Measurements from ENCODE around the gene CORO2B.

CORO2B gene

GRCh38 chr15:68668926-68669600 lies 90.3 kb downstream of the CORO2B start:
- no peak overlapping the region for H3K27ac ChIP-seq (ENCODE audit: low read length)
- H3K36me3 ChIP-seq (ENCODE audit: insufficient read depth, low read length): no peaks in the 10 kb centered on the region
- no peak for ATAC-seq (ENCODE audit: insufficient read depth, low read depth)
- no peak overlapping the region for H3K4me3 ChIP-seq (ENCODE audit: low read depth in 1 of 2, low read length in 2 of 2)
- H4K20me1 ChIP-seq (ENCODE audit: insufficient read depth, low read length): no peaks in the 10 kb centered on the region
- no peak overlapping the region for H2AFZ ChIP-seq (ENCODE audit: low read depth, low read length)
- no peak for DNase-seq
- TF ChIP-seq EZH2 (IDR thresholded peaks at IDR 0.05; ENCODE audit: borderline replicate concordance, low read depth, low read length, severe bottlenecking): no peak
- TF ChIP-seq CTCF (IDR thresholded peaks at IDR 0.05; ENCODE audit: borderline replicate concordance, extremely low read depth, low read length, poor library complexity, severe bottlenecking): no peak
- no peak overlapping the region for H3K9ac ChIP-seq (ENCODE audit: low read depth, low read length)
- H3K79me2 ChIP-seq (ENCODE audit: insufficient read depth, low read length): no peaks in the 10 kb centered on the region
- H3K9me3 ChIP-seq (ENCODE audit: insufficient read depth, low read length, severe bottlenecking): no peaks in the 10 kb centered on the region
- no peaks in the 10 kb centered on the region for H3K4me1 ChIP-seq (ENCODE audit: insufficient read depth, low read length)
- peaks cover 2% of the 10 kb centered on the region for H3K27me3 ChIP-seq (ENCODE audit: insufficient read depth, low read length, poor library complexity)
- no peak overlapping the region for H3K4me2 ChIP-seq (ENCODE audit: insufficient read depth, low read length)

GRCh38 chr15:68672251-68672650 lies 93.5 kb downstream of the CORO2B start:
- ATAC-seq (ENCODE audit: insufficient read depth, low read depth) (no peak), DNase-seq (no peak)
- H3K4me3 ChIP-seq (ENCODE audit: low read depth in 1 of 2, low read length in 2 of 2): no peak overlapping the region
- no peaks in the 10 kb centered on the region for H3K36me3 ChIP-seq (ENCODE audit: insufficient read depth, low read length)
- no peaks in the 10 kb centered on the region for H3K4me1 ChIP-seq (ENCODE audit: insufficient read depth, low read length)
- no peaks in the 10 kb centered on the region for H3K9me3 ChIP-seq (ENCODE audit: insufficient read depth, low read length, severe bottlenecking)
- no peaks in the 10 kb centered on the region for H4K20me1 ChIP-seq (ENCODE audit: insufficient read depth, low read length)
- peaks cover 2% of the 10 kb centered on the region for H3K27me3 ChIP-seq (ENCODE audit: insufficient read depth, low read length, poor library complexity)
- H3K9ac ChIP-seq (ENCODE audit: low read depth, low read length): no peak overlapping the region
- no peak overlapping the region for H2AFZ ChIP-seq (ENCODE audit: low read depth, low read length)
- H3K79me2 ChIP-seq (ENCODE audit: insufficient read depth, low read length): no peaks in the 10 kb centered on the region
- no peak overlapping the region for H3K4me2 ChIP-seq (ENCODE audit: insufficient read depth, low read length)
- H3K27ac ChIP-seq (ENCODE audit: low read length): no peak overlapping the region
- no peak for TF ChIP-seq EZH2 (IDR thresholded peaks at IDR 0.05; ENCODE audit: borderline replicate concordance, low read depth, low read length, severe bottlenecking)
- no peak for TF ChIP-seq CTCF (IDR thresholded peaks at IDR 0.05; ENCODE audit: borderline replicate concordance, extremely low read depth, low read length, poor library complexity, severe bottlenecking)

GRCh38 chr15:68672781-68673205 lies 94.0 kb downstream of the CORO2B start:
- TF ChIP-seq EZH2 (IDR thresholded peaks at IDR 0.05; ENCODE audit: borderline replicate concordance, low read depth, low read length, severe bottlenecking) (no peak), CTCF (IDR thresholded peaks at IDR 0.05; ENCODE audit: borderline replicate concordance, extremely low read depth, low read length, poor library complexity, severe bottlenecking) (no peak)

More at GRCh38 chr15:68672781-68673205, 94.0 kb downstream of the CORO2B start:
- Histone ChIP-seq H4K20me1 (ENCODE audit: insufficient read depth, low read length) (no peaks in the 10 kb centered on the region), H3K27ac (ENCODE audit: low read length) (no peak overlapping the region), H3K79me2 (ENCODE audit: insufficient read depth, low read length) (no peaks in the 10 kb centered on the region), H3K4me1 (ENCODE audit: insufficient read depth, low read length) (no peaks in the 10 kb centered on the region), H3K9me3 (ENCODE audit: insufficient read depth, low read length, severe bottlenecking) (no peaks in the 10 kb centered on the region), H2AFZ (ENCODE audit: low read depth, low read length) (no peak overlapping the region), H3K4me2 (ENCODE audit: insufficient read depth, low read length) (no peak overlapping the region), H3K36me3 (ENCODE audit: insufficient read depth, low read length) (no peaks in the 10 kb centered on the region), H3K27me3 (ENCODE audit: insufficient read depth, low read length, poor library complexity) (peaks cover 2% of the 10 kb centered on the region), H3K4me3 (ENCODE audit: low read depth in 1 of 2, low read length in 2 of 2) (no peak overlapping the region), H3K9ac (ENCODE audit: low read depth, low read length) (no peak overlapping the region)
- ATAC-seq (ENCODE audit: insufficient read depth, low read depth) (no peak), DNase-seq (no peak)

All from DND-41 (cell line).